Left renal pelvis (tissue), 4 donors: ENCODE results near the gene MIPEP. TPM values are rescaled to one million over a fixed set of nuclear protein-coding genes. Genes with fewer than 3 reads are reported as not detected.

Experiments used
- DNase-seq, 4 donors: peaks; one replicate each; pipeline ENCODE4 v3.0.0-alpha.2; 2013; ENCODE audit warnings: low read depth in 4 of 4, low spot score in 3 of 4
- polyA plus RNA-seq, 4 donors: library from polyadenylated mRNA; unstranded; fragments of 120-200 nt; gene quantifications; one replicate each; pipeline ENCODE4 v1.2.1, GENCODE V29; 2013; ENCODE audit not compliant: insufficient read length in 4 of 4

The MIPEP gene
- polyA plus RNA-seq, 4 donors = 9.2 to 31.4 (median 29.7) TPM

- DNase-seq = no peak
Observed at GRCh38 chr13:23688336-23688735, 200.9 kb downstream of the MIPEP start.

DNA sequence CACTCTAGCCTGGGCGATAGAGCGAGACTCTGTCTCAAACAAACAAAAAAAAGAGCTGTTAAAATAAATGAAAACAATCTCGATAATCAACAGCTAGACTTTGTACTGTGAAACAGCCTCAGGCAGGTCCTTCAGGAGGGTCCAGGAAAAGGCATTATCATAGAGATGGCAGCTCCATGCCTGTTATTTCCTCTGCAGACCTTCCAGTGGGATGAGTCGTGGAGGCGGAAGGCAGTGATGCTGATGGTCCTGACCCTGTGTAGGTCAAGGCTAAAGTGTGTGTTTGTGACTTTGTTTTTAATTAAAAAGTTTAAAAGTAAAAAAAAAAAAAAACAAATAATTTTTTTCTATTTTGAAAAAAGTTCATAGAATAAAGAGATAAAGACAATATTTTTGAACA, 201.6 kb downstream of the MIPEP start:
- DNase-seq = no peak

GRCh38 chr13:23686948-23687347, 202.3 kb downstream of the MIPEP start:
- DNase-seq = no peak

- no peak for DNase-seq
Observed at GRCh38 chr13:23685416-23685815, 203.8 kb downstream of the MIPEP start.

- no peak for DNase-seq
Observed at GRCh38 chr13:23684647-23685046, 204.6 kb downstream of the MIPEP start.

DNA sequence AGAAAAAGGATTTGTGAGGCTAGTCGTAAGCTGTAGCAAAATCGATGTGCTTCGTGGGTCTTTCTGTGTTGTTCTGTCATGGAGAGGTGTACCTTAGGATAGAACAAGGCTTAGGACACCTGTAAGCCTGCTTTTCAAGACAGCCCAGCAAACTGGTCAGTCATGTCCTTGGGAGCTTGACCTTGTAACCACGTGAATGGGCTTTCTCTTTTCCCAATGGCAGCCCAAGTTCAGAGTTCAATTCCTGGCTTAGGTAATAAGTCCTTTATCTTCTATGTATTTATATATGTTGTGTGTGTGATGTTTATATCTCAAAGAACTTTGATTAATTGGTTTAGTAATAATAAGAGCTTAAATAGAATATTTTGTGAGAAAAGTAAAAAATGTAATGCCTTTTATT, 206.1 kb downstream of the MIPEP start:
- DNase-seq = no peak

DNA sequence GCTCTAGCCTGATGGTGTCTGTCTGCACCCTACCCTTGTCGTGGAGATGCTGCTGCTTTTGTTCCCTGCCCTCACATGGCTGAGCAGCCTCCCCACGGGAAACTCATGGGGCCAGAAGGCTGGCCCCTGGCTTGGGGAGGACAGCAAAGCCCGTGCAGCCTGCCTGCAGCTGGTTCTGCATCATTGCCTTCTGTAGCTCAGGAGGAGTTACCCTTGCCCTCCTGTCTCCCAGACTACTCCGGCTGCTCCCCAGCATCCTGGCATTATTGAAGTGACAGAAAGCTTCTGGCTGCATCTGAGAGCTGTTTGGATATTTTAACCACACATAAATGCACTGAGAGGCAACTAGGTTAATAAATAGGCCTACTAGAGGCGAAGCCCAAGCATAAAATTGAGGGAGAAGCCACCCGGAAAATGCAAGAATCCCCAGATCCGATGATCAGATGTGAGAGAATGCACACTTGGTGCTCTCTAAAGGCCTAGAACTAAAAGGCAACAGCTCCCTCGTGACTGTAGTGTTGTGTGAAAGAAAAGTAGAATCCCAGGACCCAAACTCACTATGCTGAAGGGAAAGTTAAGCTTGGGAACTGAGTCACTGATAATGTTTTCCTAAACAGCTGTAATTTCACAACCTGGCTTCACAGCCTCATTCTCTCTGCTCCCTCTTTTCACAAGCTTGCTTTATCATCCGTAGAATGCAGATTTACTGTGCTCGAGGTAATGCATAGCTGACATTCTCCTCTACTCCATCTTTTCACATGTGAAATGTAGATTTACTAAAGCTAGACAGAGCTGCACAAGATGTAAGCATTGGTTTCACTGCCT, 208.1 kb downstream of the MIPEP start:
- no peak for DNase-seq

Other genes with a start within 250 kb of the MIPEP start
- gene C1QTNF9B, start 8.1 kb upstream of the MIPEP start, polyA plus RNA-seq = under 1 TPM; 0.50 to 0.72 (median 0.61) TPM